ENCODE measurements around the gene KIF6.
"Not testable (repeated sequence)": the region's sequence is repeated elsewhere in the genome, so short reads cannot be mapped to it uniquely, and the experiment has no call there.

The KIF6 gene

GRCh38 chr6:39724787-39725631 lies at the start of gene KIF6:
TSS of gene KIF6 (minus strand) at chr6:39725408. CDS start at chr6:39725310, 98 bp downstream.
- FAIRE-seq = no peak

GRCh38 chr6:39773782-39774181 lies 48.6 kb upstream of the KIF6 start:
- no peak for FAIRE-seq

GRCh38 chr6:39772559-39773273 lies 47.5 kb upstream of the KIF6 start:
- no peak for FAIRE-seq

GRCh38 chr6:39770446-39770845 lies 45.2 kb upstream of the KIF6 start:
- FAIRE-seq = no peak

GRCh38 chr6:39769012-39769411 lies 43.8 kb upstream of the KIF6 start:
- no peak for FAIRE-seq

GRCh38 chr6:39765508-39766065 lies 40.4 kb upstream of the KIF6 start:
- no peak for FAIRE-seq

- no peak for FAIRE-seq
These were observed 35.2 kb upstream of the KIF6 start for GRCh38 chr6:39760226-39760952.

GRCh38 chr6:39758905-39759605 lies 33.8 kb upstream of the KIF6 start:
- FAIRE-seq = no peak

- FAIRE-seq = no peak
These were observed 31.4 kb upstream of the KIF6 start for GRCh38 chr6:39756582-39756981.

GRCh38 chr6:39755231-39755630 lies 30.0 kb upstream of the KIF6 start:
- no peak for FAIRE-seq

GRCh38 chr6:39754514-39755115 lies 29.4 kb upstream of the KIF6 start:
- no peak for FAIRE-seq

- FAIRE-seq = no peak
These were observed 28.5 kb upstream of the KIF6 start for GRCh38 chr6:39753725-39754045.

GRCh38 chr6:39752835-39753724 lies 27.9 kb upstream of the KIF6 start:
- no peak for FAIRE-seq

GRCh38 chr6:39746795-39747194 lies 21.6 kb upstream of the KIF6 start:
- FAIRE-seq = no peak

GRCh38 chr6:39733704-39734103 lies 8.5 kb upstream of the KIF6 start:
- FAIRE-seq = no peak

- FAIRE-seq = no peak
These were observed 6.4 kb upstream of the KIF6 start for GRCh38 chr6:39731565-39731964.

GRCh38 chr6:39729945-39730344 lies 4.7 kb upstream of the KIF6 start:
- FAIRE-seq = no peak

- no peak for FAIRE-seq
These were observed 407 bp upstream of the KIF6 start for GRCh38 chr6:39725632-39725997.

- FAIRE-seq = not testable (repeated sequence)
These were observed 1.9 kb downstream of the KIF6 start for GRCh38 chr6:39723350-39723749.

GRCh38 chr6:39714802-39715201 lies 10.4 kb downstream of the KIF6 start:
- no peak for FAIRE-seq

- no peak for FAIRE-seq
These were observed 17.1 kb downstream of the KIF6 start for GRCh38 chr6:39707962-39708683.

All from TTC549 (cell line).